GM15510 (cell line): Measurements from ENCODE around the gene GNG7.

ENCODE experiments used
- POLR2A ChIP-seq: IDR thresholded peaks from 3 replicates; pipeline ENCODE4 v1.6.1; 2011; ENCODE audit warnings: borderline replicate concordance; ENCODE audit not compliant: insufficient read length; ENCODE audit errors: extremely low read depth

GNG7 gene

GRCh38 chr19:2628597-2628996 lies 73.9 kb downstream of the GNG7 start:
- no peak for TF ChIP-seq POLR2A

- TF ChIP-seq POLR2A, result no peak
Observed at GRCh38 chr19:2627855-2628254, 74.6 kb downstream of the GNG7 start.

- TF ChIP-seq POLR2A, result no peak
Observed at GRCh38 chr19:2627319-2627829, 75.1 kb downstream of the GNG7 start.

- no peak for TF ChIP-seq POLR2A
Observed at GRCh38 chr19:2625434-2625833, 77.1 kb downstream of the GNG7 start.

- TF ChIP-seq POLR2A, result no peak
Observed at GRCh38 chr19:2624537-2625091, 77.9 kb downstream of the GNG7 start.

GRCh38 chr19:2623798-2624197 lies 78.7 kb downstream of the GNG7 start:
- no peak for TF ChIP-seq POLR2A

- no peak for TF ChIP-seq POLR2A
Observed at GRCh38 chr19:2619076-2619475, 83.4 kb downstream of the GNG7 start.

GRCh38 chr19:2618611-2619010 lies 83.9 kb downstream of the GNG7 start:
- no peak for TF ChIP-seq POLR2A

GRCh38 chr19:2617393-2618165 lies 84.9 kb downstream of the GNG7 start:
- TF ChIP-seq POLR2A, result no peak

GRCh38 chr19:2616741-2617392 lies 85.6 kb downstream of the GNG7 start:
- TF ChIP-seq POLR2A, result no peak

- no peak for TF ChIP-seq POLR2A
Observed at GRCh38 chr19:2615782-2616181, 86.7 kb downstream of the GNG7 start.

- peak; percentile 21 for TF ChIP-seq POLR2A
Observed at GRCh38 chr19:2613507-2614295, 88.8 kb downstream of the GNG7 start.

GRCh38 chr19:2612619-2613249 lies 89.8 kb downstream of the GNG7 start:
- TF ChIP-seq POLR2A, result no peak
